H1 (cell line): ENCODE data around the gene ROBO2. TPM values are rescaled to one million over a fixed set of nuclear protein-coding genes. Genes with fewer than 3 reads are reported as not detected.

ENCODE experiments used
- CTCF ChIA-PET: fragments of 300-600 bp; sonication (Branson Sonifier 250); formaldehyde crosslinking; loops from one replicate; lab custom pipeline; 2021; ENCODE audit not compliant: partially characterized antibody; lab: Charles Lee
- POLR2A ChIA-PET: fragments of 300-600 bp; sonication (Branson Sonifier 250); formaldehyde crosslinking; loops from one replicate; lab custom pipeline; 2021; ENCODE audit warnings: inconsistent platforms; ENCODE audit not compliant: partially characterized antibody; lab: Charles Lee
- DNase-seq, 2 experiments: peaks; one replicate each; pipeline versions ENCODE4 v3.0.0 to v3.0.0-alpha.2; 2010 to 2022; ENCODE audit warnings: low spot score in 2 of 2, low read depth in 1 of 2, mixed read lengths in 1 of 2
- FAIRE-seq: peaks from 2 replicates; lab custom pipeline; 2011; peaks lifted over from hg19 to GRCh38; lab: Jason Lieb, UNC
- H2AFZ ChIP-seq: 2 replicates; pipeline ENCODE4 v1.8.1; 2012; ENCODE audit warnings: low read length, inconsistent platforms
- H2AK5ac ChIP-seq: 2 replicates; pipeline ENCODE4 v1.6.1; 2013; ENCODE audit warnings: low read depth, low read length
- H2BK120ac ChIP-seq: replicated peaks from 2 replicates; pipeline ENCODE3; 2013; ENCODE audit warnings: low read depth, low read length, inconsistent platforms
- H2BK12ac ChIP-seq: 2 replicates; pipeline ENCODE4 v1.6.1; 2013; ENCODE audit warnings: low read depth, low read length
- H2BK15ac ChIP-seq: 2 replicates; pipeline ENCODE4 v1.6.1; 2013; ENCODE audit warnings: low read length
- H2BK20ac ChIP-seq: 2 replicates; pipeline ENCODE4 v1.6.1; 2013; ENCODE audit warnings: low read length
- H2BK5ac ChIP-seq: 2 replicates; pipeline ENCODE4 v1.6.1; 2013; ENCODE audit warnings: low read depth, low read length
- H3K14ac ChIP-seq: 2 replicates; pipeline ENCODE4 v1.6.1; 2013; ENCODE audit warnings: inconsistent platforms; ENCODE audit not compliant: insufficient read length
- H3K18ac ChIP-seq: 2 replicates; pipeline ENCODE4 v1.6.1; 2013; ENCODE audit warnings: low read length; ENCODE audit errors: extremely low read depth
- H3K23ac ChIP-seq: 2 replicates; pipeline ENCODE4 v1.6.1; 2013; ENCODE audit warnings: inconsistent platforms; ENCODE audit not compliant: insufficient read length
- H3K23me2 ChIP-seq: 2 replicates; pipeline ENCODE4 v1.6.1; 2013; ENCODE audit warnings: low read depth, low read length
- H3K27ac ChIP-seq: 2 replicates; pipeline ENCODE4 v1.6.1; 2011; ENCODE audit warnings: low read depth, low read length, inconsistent platforms
- H3K27me3 ChIP-seq, 4 experiments: replicated peaks in 1 of 4; 1 replicate in 1 of 4; 2 replicates in 3 of 4; pipeline versions ENCODE4 v1.6.1 to v1.8.1; 2011 to 2013; ENCODE audit warnings: low read length in 3 of 4, mild to moderate bottlenecking in 3 of 4, inconsistent platforms in 2 of 4, mixed read lengths in 2 of 4, moderate library complexity in 1 of 4; ENCODE audit not compliant: control insufficient read depth in 3 of 4, insufficient read depth in 3 of 4; ENCODE audit errors: extremely low read depth in 1 of 4
- H3K36me3 ChIP-seq, 4 experiments: 2 replicates each; pipeline versions ENCODE4 v1.6.1 to v1.8.1; 2011 to 2013; ENCODE audit warnings: mild to moderate bottlenecking in 4 of 4, low read length in 3 of 4, moderate library complexity in 2 of 4, control low read depth in 1 of 4, inconsistent platforms in 1 of 4; ENCODE audit not compliant: insufficient read depth in 4 of 4, control insufficient read depth in 2 of 4
- H3K4ac ChIP-seq: replicated peaks from 2 replicates; pipeline ENCODE3; 2013; ENCODE audit warnings: low read length, low read depth, mixed read lengths, inconsistent platforms; ENCODE audit not compliant: insufficient read length
- H3K4me1 ChIP-seq, 4 experiments: replicated peaks in 1 of 4; 1 replicate in 1 of 4; 2 replicates in 3 of 4; pipeline versions ENCODE4 v1.6.1 to v1.8.1; 2011 to 2013; ENCODE audit warnings: low read length in 3 of 4, inconsistent platforms in 2 of 4, mixed read lengths in 1 of 4; ENCODE audit not compliant: insufficient read depth in 4 of 4, control insufficient read depth in 3 of 4
- H3K4me2 ChIP-seq, 2 experiments: 2 replicates each; pipeline versions ENCODE4 v1.6.1 to v1.8.1; 2011 to 2013; ENCODE audit warnings: low read depth in 2 of 2, low read length in 2 of 2, control low read depth in 1 of 2, inconsistent platforms in 1 of 2, mild to moderate bottlenecking in 1 of 2; ENCODE audit not compliant: insufficient read depth in 1 of 2
- H3K4me3 ChIP-seq, 4 experiments: fragments of 200-600, 300-600 bp in 1 of 4; sonication (generic), shearing (Covaris generic), sonication (Bioruptor Twin) in 1 of 4; 2 replicates each; pipeline versions ENCODE4 v1.5.1 to v1.8.1; 2011 to 2016; ENCODE audit warnings: low read length in 4 of 4, low read depth in 3 of 4, control low read depth in 2 of 4, inconsistent platforms in 2 of 4, mild to moderate bottlenecking in 2 of 4, mixed read lengths in 1 of 4, moderate library complexity in 1 of 4; ENCODE audit not compliant: insufficient read depth in 2 of 4; ENCODE audit errors: extremely low read depth in 1 of 4
- H3K56ac ChIP-seq: replicated peaks from 2 replicates; pipeline ENCODE3; 2013; ENCODE audit warnings: low read depth, mild to moderate bottlenecking, mixed read lengths, low read length, inconsistent platforms; ENCODE audit not compliant: insufficient read length
- H3K79me1 ChIP-seq: 2 replicates; pipeline ENCODE4 v1.6.1; 2013; ENCODE audit warnings: low read depth, low read length, control low read depth
- H3K79me2 ChIP-seq, 2 experiments: 2 replicates each; pipeline versions ENCODE4 v1.6.1 to v1.8.1; 2012 to 2013; ENCODE audit warnings: low read length in 2 of 2, mild to moderate bottlenecking in 2 of 2, inconsistent platforms in 1 of 2; ENCODE audit not compliant: insufficient read depth in 2 of 2, control insufficient read depth in 1 of 2
- H3K9ac ChIP-seq, 4 experiments: replicated peaks in 1 of 4; 1 replicate in 1 of 4; 2 replicates in 3 of 4; pipeline versions ENCODE4 v1.6.1 to v1.8.1; 2011 to 2013; ENCODE audit warnings: low read depth in 3 of 4, low read length in 3 of 4, control low read depth in 2 of 4, mild to moderate bottlenecking in 2 of 4, moderate library complexity in 2 of 4, inconsistent platforms in 1 of 4; ENCODE audit errors: extremely low read depth in 1 of 4
- H3K9me3 ChIP-seq, 2 experiments: 2 replicates each; pipeline versions ENCODE4 v1.6.1 to v1.8.1; 2012 to 2013; ENCODE audit warnings: mild to moderate bottlenecking in 2 of 2, moderate library complexity in 2 of 2, control low read depth in 1 of 2, inconsistent platforms in 1 of 2, low read depth in 1 of 2, low read length in 1 of 2, mixed read lengths in 1 of 2; ENCODE audit not compliant: insufficient read depth in 2 of 2
- H4K20me1 ChIP-seq, 2 experiments: replicated peaks in 1 of 2; 2 replicates each; pipeline versions ENCODE3 to v1.8.1; 2011 to 2013; ENCODE audit warnings: inconsistent platforms in 2 of 2, low read length in 2 of 2, mild to moderate bottlenecking in 1 of 2; ENCODE audit not compliant: insufficient read depth in 2 of 2, control insufficient read depth in 1 of 2
- H4K5ac ChIP-seq: 2 replicates; pipeline ENCODE4 v1.6.1; 2013; ENCODE audit warnings: low read length, low read depth, mixed read lengths, inconsistent platforms; ENCODE audit not compliant: insufficient read length
- H4K8ac ChIP-seq: 2 replicates; pipeline ENCODE4 v1.8.0; 2013; ENCODE audit warnings: mild to moderate bottlenecking, moderate library complexity, low read length, inconsistent platforms; ENCODE audit not compliant: insufficient read depth; ENCODE audit errors: extremely low read depth
- H4K91ac ChIP-seq: replicated peaks from 2 replicates; pipeline ENCODE3; 2013; ENCODE audit warnings: low read length, mixed read lengths, inconsistent platforms; ENCODE audit not compliant: insufficient read length
- CEBPB ChIP-seq: IDR thresholded peaks from 2 replicates; pipeline ENCODE4 v1.6.1; 2012; ENCODE audit warnings: low read depth, low read length
- HDAC2 ChIP-seq, 2 experiments: fragments of 300-600 bp in 1 of 2; sonication (generic) in 1 of 2; IDR thresholded peaks; 2 replicates each; pipeline ENCODE4 v1.6.1; 2011 to 2012; ENCODE audit warnings: low read depth in 2 of 2, low read length in 2 of 2, mild to moderate bottlenecking in 2 of 2, moderate library complexity in 2 of 2, borderline replicate concordance in 1 of 2, inconsistent platforms in 1 of 2
- JUN ChIP-seq: IDR thresholded peaks from 2 replicates; pipeline ENCODE4 v1.6.1; 2011; ENCODE audit warnings: low read depth, mild to moderate bottlenecking, improper control_type of control experiment, low read length
- NRF1 ChIP-seq: IDR thresholded peaks from 2 replicates; pipeline ENCODE4 v1.6.1; 2011; ENCODE audit warnings: mild to moderate bottlenecking, low read depth, low read length, improper control_type of control experiment
- WGBS, 2 experiments: shearing (Covaris generic) in 1 of 2; methylation state at CpG; one replicate each; pipeline versions ENCODE4 v1.1.6 to v1.1.7; 2013 to 2015; ENCODE audit warnings: low lambda C conversion rate in 2 of 2, mixed read lengths in 2 of 2, inconsistent platforms in 1 of 2, low coverage in 1 of 2, missing lambda C conversion rate in 1 of 2; ENCODE audit not compliant: insufficient replicate concordance in 2 of 2, insufficient coverage in 1 of 2, insufficient read length in 1 of 2; ENCODE audit errors: extremely low coverage in 1 of 2, missing lambda C conversion rate in 1 of 2; 5-methylcytosine and 5-hydroxymethylcytosine counted together
- polyA plus RNA-seq, 7 experiments: library from polyadenylated mRNA; depleted of rRNA in 3 of 7; stranded (reverse) in 5 of 7; unstranded in 2 of 7; fragments of >200 nt in 5 of 7; fragments of 200-250 nt in 2 of 7; gene quantifications; 1 replicate in 5 of 7; 2 replicates in 1 of 7; 4 replicates in 1 of 7; pipeline versions ENCODE4 v1.2.1 to v1.2.3, GENCODE V29; 2011 to 2013; ENCODE audit warnings: missing spikeins in 2 of 7, mixed read lengths in 2 of 7
- total RNA-seq: library from RNA; stranded (reverse); fragmentation: NEBNext Ultra II Directional; extraction: Animal tissue kit (Norgen Biotek cat#: 25700); gene quantifications from 2 replicates; pipeline ENCODE4 v1.2.1, GENCODE V29; 2021

The ROBO2 gene
- total and polyA plus RNA-seq, 2 of the 8 experiments (the other 6 are each of a cell fraction or from before 2014, with no cell fraction given), result 1.5 to 2.9 TPM

GRCh38 chr3:77553240-77553639, 513.3 kb downstream of the ROBO2 start:
- H3K9ac ChIP-seq, result no peak overlapping the region
- TF ChIP-seq JUN (no peak), CEBPB (no peak), HDAC2 (IDR thresholded peaks at IDR 0.05; ENCODE audit: borderline replicate concordance in 1 of 2, low read depth in 2 of 2, low read length in 2 of 2) (no peak), NRF1 (no peak)

More at GRCh38 chr3:77553240-77553639, 513.3 kb downstream of the ROBO2 start:
- FAIRE-seq (no peak), DNase-seq (no peak)
- no peaks in the 10 kb centered on the region for H3K79me2 ChIP-seq
- no peaks in the 10 kb centered on the region for H4K20me1 ChIP-seq
- H3K36me3 ChIP-seq, result no peaks in the 10 kb centered on the region
- no peak overlapping the region for H4K91ac ChIP-seq
- H3K4ac ChIP-seq, result no peak overlapping the region
- no peaks in the 10 kb centered on the region for H3K23me2 ChIP-seq
- no peak overlapping the region for H3K23ac ChIP-seq
- no peaks in the 10 kb centered on the region for H3K79me1 ChIP-seq
- no peak overlapping the region for H2BK20ac ChIP-seq
- H3K4me2 ChIP-seq, result no peak overlapping the region
- H4K8ac ChIP-seq, result no peak overlapping the region
- 71% methylated on average over 1 of the region's 1 CpG; no CpG with 5 or more reads in 1 of the 2 experiments for whole genome bisulfite sequencing, 2 experiments
- H3K27me3 ChIP-seq, result no peaks in the 10 kb centered on the region
- no peak overlapping the region for H3K4me3 ChIP-seq
- H3K14ac ChIP-seq, result no peak overlapping the region
- H3K56ac ChIP-seq, result no peak overlapping the region
- H2BK15ac ChIP-seq, result no peak overlapping the region
- no peak overlapping the region for H3K27ac ChIP-seq
- H4K5ac ChIP-seq, result no peak overlapping the region
- H2BK12ac ChIP-seq, result no peak overlapping the region
- CTCF ChIA-PET, result no interaction called here
- no peaks in the 10 kb centered on the region for H3K9me3 ChIP-seq
- H3K18ac ChIP-seq, result no peak overlapping the region
- H2AK5ac ChIP-seq, result no peak overlapping the region
- H3K4me1 ChIP-seq, result no peaks in the 10 kb centered on the region
- no peak overlapping the region for H2AFZ ChIP-seq
- no peak overlapping the region for H2BK5ac ChIP-seq
- no peak overlapping the region for H2BK120ac ChIP-seq
- POLR2A ChIA-PET, result no interaction called here
